ENCODE data around the gene PLCG1. TPM values are rescaled to one million over a fixed set of nuclear protein-coding genes. Genes with fewer than 3 reads are reported as not detected.
"Not testable (repeated sequence)": the region's sequence is repeated elsewhere in the genome, so short reads cannot be mapped to it uniquely, and the experiment has no call there.

PLCG1 gene
- polyA plus RNA-seq (ENCODE audit: insufficient read length in 3 of 3): 100 to 1,000 TPM; 112 to 145 (median 120) TPM

GRCh38 chr20:41136680-41137613, at the start of gene PLCG1:
TSS of gene PLCG1 (plus strand) at chr20:41137543. CDS start at chr20:41137642, 99 bp downstream.
- DNase-seq (ENCODE audit: low read depth in 3 of 3, low spot score in 2 of 3): peak in 2 of 3 donors; percentile 72 to 77

- DNase-seq (ENCODE audit: low read depth in 3 of 3, low spot score in 2 of 3): no peak
These were observed 49.6 kb upstream of the PLCG1 start for GRCh38 chr20:41087777-41088176.

- no peak for DNase-seq (ENCODE audit: low read depth in 3 of 3, low spot score in 2 of 3)
These were observed 47.8 kb upstream of the PLCG1 start for GRCh38 chr20:41089555-41089954.

GRCh38 chr20:41091927-41092326, 45.4 kb upstream of the PLCG1 start:
- DNase-seq (ENCODE audit: low read depth in 3 of 3, low spot score in 2 of 3): no peak

- no peak for DNase-seq (ENCODE audit: low read depth in 3 of 3, low spot score in 2 of 3)
These were observed 42.8 kb upstream of the PLCG1 start for GRCh38 chr20:41094353-41095055.

- peak in 1 of 3 donors; percentile 32 for DNase-seq (ENCODE audit: low read depth in 3 of 3, low spot score in 2 of 3)
These were observed 42.0 kb upstream of the PLCG1 start for GRCh38 chr20:41095110-41095969.

- no peak for DNase-seq (ENCODE audit: low read depth in 3 of 3, low spot score in 2 of 3)
These were observed 38.6 kb upstream of the PLCG1 start for GRCh38 chr20:41098703-41099250.

- no peak for DNase-seq (ENCODE audit: low read depth in 3 of 3, low spot score in 2 of 3)
These were observed 37.3 kb upstream of the PLCG1 start for GRCh38 chr20:41100001-41100480.

- DNase-seq (ENCODE audit: low read depth in 3 of 3, low spot score in 2 of 3): no peak
These were observed 35.7 kb upstream of the PLCG1 start for GRCh38 chr20:41101660-41102059.

GRCh38 chr20:41108531-41108930, 28.8 kb upstream of the PLCG1 start:
- DNase-seq (ENCODE audit: low read depth in 3 of 3, low spot score in 2 of 3): no peak

GRCh38 chr20:41110012-41110411, 27.3 kb upstream of the PLCG1 start:
- no peak for DNase-seq (ENCODE audit: low read depth in 3 of 3, low spot score in 2 of 3)

- no peak for DNase-seq (ENCODE audit: low read depth in 3 of 3, low spot score in 2 of 3)
These were observed 26.3 kb upstream of the PLCG1 start for GRCh38 chr20:41110930-41111577.

GRCh38 chr20:41111578-41111951, 25.8 kb upstream of the PLCG1 start:
- no peak for DNase-seq (ENCODE audit: low read depth in 3 of 3, low spot score in 2 of 3)

- DNase-seq (ENCODE audit: low read depth in 3 of 3, low spot score in 2 of 3): no peak
These were observed 20.9 kb upstream of the PLCG1 start for GRCh38 chr20:41116282-41116956.

GRCh38 chr20:41118159-41118558, 19.2 kb upstream of the PLCG1 start:
- DNase-seq (ENCODE audit: low read depth in 3 of 3, low spot score in 2 of 3): not testable (repeated sequence)

GRCh38 chr20:41118632-41119031, 18.7 kb upstream of the PLCG1 start:
- DNase-seq (ENCODE audit: low read depth in 3 of 3, low spot score in 2 of 3): no peak

- no peak for DNase-seq (ENCODE audit: low read depth in 3 of 3, low spot score in 2 of 3)
These were observed 17.5 kb upstream of the PLCG1 start for GRCh38 chr20:41119614-41120561.

- DNase-seq (ENCODE audit: low read depth in 3 of 3, low spot score in 2 of 3): no peak
These were observed 15.9 kb upstream of the PLCG1 start for GRCh38 chr20:41121399-41121798.

Data from right renal cortex interstitium (tissue), 3 donors.